Right lobe of liver (tissue), 4 donors: Measurements from ENCODE around the gene CELSR1.

Experiments used
- POLR2A ChIP-seq: fragments of 450-650 bp; IDR thresholded peaks from one replicate; pipeline ENCODE4 v1.6.1; 2017; ENCODE audit warnings: antibody characterized with exemption, mild to moderate bottlenecking
- TF ChIP-seq, protein P1 (sequence below), 4 donors: fragments of 200-600 bp in 3 of 4; fragments of 450-650 bp in 1 of 4; IDR thresholded peaks; one replicate each; pipeline versions ENCODE4 v1.5.1 to v1.8.0; 2016 to 2022; ENCODE audit warnings: antibody characterized with exemption in 4 of 4, mild to moderate bottlenecking in 2 of 4
- donor health status: DM: no; HTN: no; CAD: no.
- donor health status: DM: no; HTN: no; CAD: no.
- donor health status: DM: no; HTN: yes; CAD: no.

DNA sequence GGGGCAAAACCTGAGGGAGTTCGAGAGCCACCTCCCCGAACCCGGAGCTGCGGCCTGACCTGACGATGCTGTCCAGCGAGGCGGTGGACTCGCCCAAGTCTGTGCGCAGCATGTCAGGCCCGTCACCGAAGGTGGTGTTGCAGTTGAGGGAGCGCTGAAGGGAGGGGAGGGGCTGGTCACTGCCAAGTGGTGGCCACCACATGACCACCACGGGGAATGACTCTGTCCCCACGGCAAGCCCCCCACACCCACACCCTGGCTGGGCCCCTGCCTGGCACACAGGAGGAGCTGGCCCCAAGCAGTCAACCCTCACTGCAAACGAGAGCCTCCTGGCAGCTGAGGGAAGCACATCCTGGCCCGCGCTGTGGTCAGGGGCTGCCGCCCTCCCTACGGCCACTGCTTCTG lies 171.1 kb downstream of the CELSR1 start:
- no peak for TF ChIP-seq POLR2A
- TF ChIP-seq, protein P1, sequence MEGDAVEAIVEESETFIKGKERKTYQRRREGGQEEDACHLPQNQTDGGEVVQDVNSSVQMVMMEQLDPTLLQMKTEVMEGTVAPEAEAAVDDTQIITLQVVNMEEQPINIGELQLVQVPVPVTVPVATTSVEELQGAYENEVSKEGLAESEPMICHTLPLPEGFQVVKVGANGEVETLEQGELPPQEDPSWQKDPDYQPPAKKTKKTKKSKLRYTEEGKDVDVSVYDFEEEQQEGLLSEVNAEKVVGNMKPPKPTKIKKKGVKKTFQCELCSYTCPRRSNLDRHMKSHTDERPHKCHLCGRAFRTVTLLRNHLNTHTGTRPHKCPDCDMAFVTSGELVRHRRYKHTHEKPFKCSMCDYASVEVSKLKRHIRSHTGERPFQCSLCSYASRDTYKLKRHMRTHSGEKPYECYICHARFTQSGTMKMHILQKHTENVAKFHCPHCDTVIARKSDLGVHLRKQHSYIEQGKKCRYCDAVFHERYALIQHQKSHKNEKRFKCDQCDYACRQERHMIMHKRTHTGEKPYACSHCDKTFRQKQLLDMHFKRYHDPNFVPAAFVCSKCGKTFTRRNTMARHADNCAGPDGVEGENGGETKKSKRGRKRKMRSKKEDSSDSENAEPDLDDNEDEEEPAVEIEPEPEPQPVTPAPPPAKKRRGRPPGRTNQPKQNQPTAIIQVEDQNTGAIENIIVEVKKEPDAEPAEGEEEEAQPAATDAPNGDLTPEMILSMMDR (IDR thresholded peaks at IDR 0.05) = no peak
